ENCODE data around the gene IFRD2. TPM values are rescaled to one million over a fixed set of nuclear protein-coding genes. Genes with fewer than 3 reads are reported as not detected.

IFRD2 gene
- 95.1 and 101 TPM in 2 replicates for total RNA-seq

GRCh38 chr3:50292159-50293078 is at the start of gene IFRD2:
TSS of gene IFRD2 (minus strand) at chr3:50292429. CDS start at chr3:50292274, 155 bp downstream.

GRCh38 chr3:50340448-50341329 is 48.5 kb upstream of the IFRD2 start, which contains the start of gene RASSF1:
TSS of gene RASSF1 (minus strand) at chr3:50340836. CDS start at chr3:50340805, 31 bp downstream.

GRCh38 chr3:50327943-50328691 is 35.9 kb upstream of the IFRD2 start, which contains the start of gene TUSC2:
TSS of gene TUSC2 (minus strand) at chr3:50328223. CDS start at chr3:50328099, 124 bp downstream.

GRCh38 chr3:50322386-50323091 is 30.3 kb upstream of the IFRD2 start, which contains the start of gene HYAL2:
TSS of gene HYAL2 (minus strand) at chr3:50322745. CDS start at chr3:50320489, 2,256 bp downstream.

GRCh38 chr3:50303013-50303815 is 11.0 kb upstream of the IFRD2 start, which contains the start of gene HYAL1:
TSS of gene HYAL1 (minus strand) at chr3:50303574. CDS start at chr3:50302956, 618 bp downstream.

GRCh38 chr3:50298836-50299637 is 6.8 kb upstream of the IFRD2 start, which contains the start of the genes HYAL3 and NAA80:
TSS of gene HYAL3 (minus strand) at chr3:50299405. CDS start at chr3:50295602, 3,803 bp downstream.
TSS of gene NAA80 (minus strand) at chr3:50299405. CDS start at chr3:50297463, 1,942 bp downstream.

GRCh38 chr3:50278880-50279224 is 13.4 kb downstream of the IFRD2 start, which contains the start of gene LSMEM2:
TSS of gene LSMEM2 (plus strand) at chr3:50279087. CDS start at chr3:50279114, 27 bp downstream.

GRCh38 chr3:50268703-50269451 is 23.4 kb downstream of the IFRD2 start, which contains the start of gene SEMA3B:
TSS of gene SEMA3B (plus strand) at chr3:50269147. CDS start at chr3:50269241, 94 bp downstream.

Other genes starting within 250 kb of the IFRD2 start
- gene RBM5, start 203.5 kb downstream of the IFRD2 start, total RNA-seq: 46.5 and 58.2 TPM in 2 replicates
- 40.2 and 41.5 TPM in 2 replicates for gene SEMA3F, start 137.1 kb downstream of the IFRD2 start, total RNA-seq
- not detected in 2 replicates for gene GNAT1, start 100.8 kb downstream of the IFRD2 start, total RNA-seq
- gene SLC38A3, start 87.2 kb downstream of the IFRD2 start, total RNA-seq: 0.30 TPM in 1 of 2 replicates, not detected in the other
- gene GNAI2, start 56.2 kb downstream of the IFRD2 start, total RNA-seq: 314 and 324 TPM in 2 replicates
- gene SEMA3B, start 23.3 kb downstream of the IFRD2 start, total RNA-seq: 14.3 and 15.3 TPM in 2 replicates
- not detected in 2 replicates for gene LSMEM2, start 13.3 kb downstream of the IFRD2 start, total RNA-seq
- 3.9 and 4.8 TPM in 2 replicates for gene HYAL3, start 7.0 kb upstream of the IFRD2 start, total RNA-seq
- 21.7 and 23.7 TPM in 2 replicates for gene NAA80, start 7.0 kb upstream of the IFRD2 start, total RNA-seq
- 3.1 and 3.4 TPM in 2 replicates for gene HYAL1, start 11.1 kb upstream of the IFRD2 start, total RNA-seq
- gene HYAL2, start 30.3 kb upstream of the IFRD2 start, total RNA-seq: 82.4 and 84.6 TPM in 2 replicates
- gene TUSC2, start 35.8 kb upstream of the IFRD2 start, total RNA-seq: 27.6 and 39.3 TPM in 2 replicates
- 36.3 and 38.7 TPM in 2 replicates for gene RASSF1, start 48.4 kb upstream of the IFRD2 start, total RNA-seq
- 0.34 and 1.3 TPM in 2 replicates for gene ZMYND10, start 53.3 kb upstream of the IFRD2 start, total RNA-seq
- 25.1 and 27.9 TPM in 2 replicates for gene NPRL2, start 58.3 kb upstream of the IFRD2 start, total RNA-seq
- 30.3 and 31.9 TPM in 2 replicates for gene CYB561D2, start 58.4 kb upstream of the IFRD2 start, total RNA-seq
- 52.5 and 56.2 TPM in 2 replicates for gene TMEM115, start 67.1 kb upstream of the IFRD2 start, total RNA-seq
- 0.15 and 0.17 TPM in 2 replicates for gene CACNA2D2, start 211.2 kb upstream of the IFRD2 start, total RNA-seq